Stimulated activated CD8-positive, alpha-beta memory T cell treated with anti-CD3 and anti-CD28 coated beads, Interleukin-2, amount 100 ng/mL, for 48 hours (primary cell): ENCODE data around the gene CES2.
"Not testable (repeated sequence)": the region's sequence is repeated elsewhere in the genome, so short reads cannot be mapped to it uniquely, and the experiment has no call there.

Experiments
- DNase-seq, 2 donors: peaks; one replicate each; pipeline ENCODE4 v3.0.0-alpha.2; 2020; ENCODE audit warnings: low read depth in 2 of 2

The CES2 gene

GRCh38 chr16:66953462-66954096 is 18.3 kb downstream of the CES2 start:
- DNase-seq = no peak

GRCh38 chr16:66954097-66954659 is 18.9 kb downstream of the CES2 start:
- DNase-seq = peak; percentile 55 to 70

- DNase-seq = not testable (repeated sequence)
Observed at GRCh38 chr16:66955363-66956153, 20.2 kb downstream of the CES2 start.

- DNase-seq = not testable (repeated sequence)
Observed at GRCh38 chr16:66956154-66956457, 20.8 kb downstream of the CES2 start.

GRCh38 chr16:66958857-66959703 is 23.8 kb downstream of the CES2 start:
- DNase-seq = no peak

GRCh38 chr16:66959704-66960161 is 24.4 kb downstream of the CES2 start:
- no peak for DNase-seq

- DNase-seq = no peak
Observed at GRCh38 chr16:66960270-66960669, 25.0 kb downstream of the CES2 start.

GRCh38 chr16:66961065-66961744 is 25.9 kb downstream of the CES2 start, which contains the start of gene CES3:
CES3 (plus strand) TSS chr16:66961266; CDS start chr16:66961308, 42 bp downstream.
- peak; percentile 44 to 67 for DNase-seq

GRCh38 chr16:66961914-66962313 is 26.6 kb downstream of the CES2 start:
- no peak for DNase-seq

- no peak for DNase-seq
Observed at GRCh38 chr16:66964049-66964448, 28.7 kb downstream of the CES2 start.

- no peak for DNase-seq
Observed at GRCh38 chr16:66968847-66969246, 33.5 kb downstream of the CES2 start.

GRCh38 chr16:66970775-66971720 is 35.7 kb downstream of the CES2 start:
- DNase-seq = no peak

- DNase-seq = no peak
Observed at GRCh38 chr16:66972983-66973382, 37.7 kb downstream of the CES2 start.

- no peak for DNase-seq
Observed at GRCh38 chr16:66973716-66974115, 38.4 kb downstream of the CES2 start.

- not testable (repeated sequence) for DNase-seq
Observed at GRCh38 chr16:66974156-66974931, 39.0 kb downstream of the CES2 start.

- peak; percentile 23 to 63 for DNase-seq
Observed at GRCh38 chr16:66974932-66975246, 39.6 kb downstream of the CES2 start.

GRCh38 chr16:66975302-66975893 is 40.1 kb downstream of the CES2 start:
- no peak for DNase-seq

GRCh38 chr16:66976746-66977145 is 41.4 kb downstream of the CES2 start:
- no peak for DNase-seq
